Common myeloid progenitor, CD34-positive (primary cell): ENCODE measurements around the gene OBP2A.

ENCODE experiments used
- CTCF ChIA-PET: fragments of 350-600 bp; sonication (Branson Sonifier 250); formaldehyde crosslinking; loops from one replicate; lab custom pipeline; 2021; ENCODE audit warnings: antibody characterized with exemption; lab: Charles Lee
- POLR2A ChIA-PET: fragments of 350-600 bp; sonication (Branson Sonifier 250); formaldehyde crosslinking; loops from one replicate; lab custom pipeline; 2021; ENCODE audit warnings: antibody characterized with exemption; lab: Charles Lee
- DNase-seq, 3 donors: peaks; one replicate each; pipeline versions ENCODE4 v3.0.0 to v3.0.0-alpha.2; 2013
- H3K27ac ChIP-seq, 2 experiments: 1 replicate in 1 of 2; 2 replicates in 1 of 2; pipeline ENCODE4 v1.7.0; 2013; ENCODE audit warnings: inconsistent platforms in 2 of 2, low read length in 2 of 2, mild to moderate bottlenecking in 2 of 2, low read depth in 1 of 2, moderate library complexity in 1 of 2; ENCODE audit not compliant: severe bottlenecking in 2 of 2, insufficient read depth in 1 of 2, poor library complexity in 1 of 2
- H3K27me3 ChIP-seq, 5 experiments: replicated peaks in 2 of 5; 1 replicate in 3 of 5; 2 replicates in 2 of 5; pipeline versions ENCODE4 v1.6.1 to v1.7.0; 2013; ENCODE audit warnings: low read length in 4 of 5, mild to moderate bottlenecking in 2 of 5, moderate library complexity in 2 of 5, inconsistent platforms in 1 of 5; ENCODE audit not compliant: insufficient read depth in 5 of 5, control insufficient read depth in 4 of 5
- H3K36me3 ChIP-seq, 4 experiments: 1 replicate in 2 of 4; 2 replicates in 2 of 4; pipeline versions ENCODE4 v1.6.1 to v1.7.0; 2013; ENCODE audit warnings: low read length in 3 of 4, control low read depth in 1 of 4, mild to moderate bottlenecking in 1 of 4; ENCODE audit not compliant: control insufficient read depth in 4 of 4, insufficient read depth in 4 of 4
- H3K4me1 ChIP-seq, 4 experiments: 1 replicate in 3 of 4; 2 replicates in 1 of 4; pipeline versions ENCODE4 v1.6.1 to v1.7.1; 2013; ENCODE audit warnings: low read length in 3 of 4, mild to moderate bottlenecking in 3 of 4, control low read depth in 1 of 4, inconsistent platforms in 1 of 4, moderate library complexity in 1 of 4; ENCODE audit not compliant: control insufficient read depth in 4 of 4, insufficient read depth in 4 of 4; ENCODE audit errors: control extremely low read depth in 1 of 4
- H3K4me3 ChIP-seq, 7 experiments: 1 replicate in 4 of 7; 2 replicates in 3 of 7; pipeline versions ENCODE4 v1.5.1 to v1.7.0; 2013; ENCODE audit warnings: mild to moderate bottlenecking in 7 of 7, low read length in 6 of 7, moderate library complexity in 6 of 7, inconsistent platforms in 2 of 7, low read depth in 2 of 7, control low read depth in 1 of 7; ENCODE audit not compliant: insufficient read depth in 4 of 7, control insufficient read depth in 1 of 7; ENCODE audit errors: extremely low read depth in 1 of 7
- H3K9me3 ChIP-seq, 5 experiments: 1 replicate in 4 of 5; 2 replicates in 1 of 5; pipeline versions ENCODE4 v1.6.1 to v1.7.1; 2013; ENCODE audit warnings: low read length in 4 of 5, mild to moderate bottlenecking in 2 of 5, inconsistent platforms in 1 of 5, low read depth in 1 of 5, moderate library complexity in 1 of 5; ENCODE audit not compliant: control insufficient read depth in 4 of 5, insufficient read depth in 2 of 5; ENCODE audit errors: control extremely low read depth in 1 of 5
- WGBS: methylation state at CpG from one replicate; pipeline ENCODE4 v1.1.5; 2013; ENCODE audit not compliant: insufficient coverage; 5-methylcytosine and 5-hydroxymethylcytosine counted together

Gene OBP2A

DNA sequence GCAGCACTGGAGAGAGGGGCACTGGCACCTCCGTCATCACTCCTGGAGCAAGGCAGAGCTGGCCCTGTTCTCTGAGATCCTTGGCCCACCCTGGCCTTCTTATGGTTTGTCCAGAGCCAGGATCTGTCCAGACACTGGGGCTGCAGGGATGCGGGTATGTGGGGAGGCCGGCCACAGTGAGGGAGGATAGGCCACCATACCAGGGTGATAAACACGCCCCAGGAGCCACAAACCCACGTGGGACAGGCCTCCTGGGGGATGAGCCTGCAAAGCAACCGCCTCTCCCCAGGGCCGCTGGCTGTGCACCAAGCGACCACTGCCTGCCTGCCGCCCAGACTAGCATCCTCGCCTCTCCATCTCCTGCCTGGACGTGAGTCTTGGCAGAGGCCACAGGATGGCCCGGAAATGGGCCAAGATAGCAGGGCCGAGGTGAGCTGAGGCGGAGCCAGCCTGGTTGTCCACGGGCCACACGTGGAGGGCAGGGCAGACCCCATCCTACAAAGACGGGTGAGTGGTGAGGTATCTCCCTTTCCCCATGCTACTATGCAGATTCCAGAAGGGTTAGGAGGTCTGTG is 4.5 kb downstream of the OBP2A start:
- 88% methylated on average over 13 of the region's 17 CpGs for WGBS
- Histone ChIP-seq H3K4me3 (no peak overlapping the region), H3K9me3 (peaks cover 0 to 1% (median 0%) of the 10 kb centered on the region in 5 experiments), H3K36me3 (no peaks in the 10 kb centered on the region), H3K27me3 (peaks cover 0 to 4% (median 0%) of the 10 kb centered on the region in 5 experiments), H3K4me1 (no peaks in the 10 kb centered on the region), H3K27ac (no peak overlapping the region)
- DNase-seq: no peak
- CTCF ChIA-PET: no interaction called here
- POLR2A ChIA-PET: no interaction called here

GRCh38 chr9:135551031-135551430 is 5.1 kb downstream of the OBP2A start:
- Histone ChIP-seq H3K27ac (no peak overlapping the region), H3K27me3 (peaks cover 0 to 6% (median 0%) of the 10 kb centered on the region in 5 experiments), H3K4me3 (no peak overlapping the region), H3K9me3 (peaks cover 0 to 5% (median 0%) of the 10 kb centered on the region in 5 experiments), H3K36me3 (no peaks in the 10 kb centered on the region), H3K4me1 (no peaks in the 10 kb centered on the region)
- ChIA-PET CTCF (no interaction called here), POLR2A (no interaction called here)
- WGBS: 63% methylated on average over 14 of the region's 14 CpGs
- DNase-seq: no peak

GRCh38 chr9:135551456-135551855 is 5.5 kb downstream of the OBP2A start:
- no peak for DNase-seq
- 94% methylated on average over 10 of the region's 13 CpGs for WGBS
- H3K4me3 ChIP-seq: no peak overlapping the region
- H3K9me3 ChIP-seq: peaks cover 0 to 5% (median 0%) of the 10 kb centered on the region in 5 experiments
- no peak overlapping the region for H3K27ac ChIP-seq
- no peaks in the 10 kb centered on the region for H3K36me3 ChIP-seq
- ChIA-PET CTCF (interaction anchor here (0.7 kb wide), 1 partner anchor 46 kb away, joined by 3 read pairs; no protein-coding TSS in a partner anchor), POLR2A (no interaction called here)
- no peaks in the 10 kb centered on the region for H3K4me1 ChIP-seq
- peaks cover 0 to 9% (median 0%) of the 10 kb centered on the region in 5 experiments for H3K27me3 ChIP-seq

DNA sequence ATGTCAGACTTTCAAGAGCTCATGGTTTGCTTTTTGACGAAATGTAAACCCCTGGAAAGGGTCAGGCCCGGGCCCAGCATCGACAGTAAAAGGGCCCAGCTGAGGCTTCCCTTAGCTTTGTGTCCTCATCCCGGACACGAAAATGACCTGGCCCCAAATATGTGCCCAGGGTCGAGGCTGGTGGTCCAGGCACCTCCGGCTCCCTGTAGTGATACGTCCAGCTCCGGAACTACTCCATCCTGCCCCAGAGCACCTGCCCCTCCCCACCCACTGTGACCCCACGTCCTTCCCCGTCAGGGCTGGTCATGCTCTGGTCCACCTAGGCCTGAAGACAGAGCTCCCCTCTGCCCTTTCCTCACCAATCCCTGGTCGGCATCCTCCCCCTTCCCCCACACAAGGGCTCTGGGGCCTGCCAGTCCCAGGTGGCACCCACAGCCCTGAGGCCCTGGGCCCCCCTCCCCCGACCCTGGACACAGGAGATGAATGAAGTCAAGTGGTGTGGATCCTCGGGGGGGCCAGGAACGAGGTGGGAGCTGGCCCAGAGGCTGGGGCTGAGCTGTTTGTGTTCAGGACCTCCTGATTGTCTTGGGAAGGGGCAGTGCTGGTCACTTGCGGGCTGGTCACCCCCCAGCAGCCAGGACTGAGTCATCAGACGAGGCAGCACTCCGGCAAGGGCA is 6.2 kb downstream of the OBP2A start:
- Histone ChIP-seq H3K27me3 (peaks cover 0 to 10% (median 0%) of the 10 kb centered on the region in 5 experiments), H3K4me1 (no peaks in the 10 kb centered on the region), H3K9me3 (peaks cover 0 to 5% (median 0%) of the 10 kb centered on the region in 5 experiments), H3K4me3 (no peak overlapping the region), H3K36me3 (no peaks in the 10 kb centered on the region), H3K27ac (no peak overlapping the region)
- POLR2A ChIA-PET: no interaction called here
- 94% methylated on average over 17 of the region's 18 CpGs for whole genome bisulfite sequencing
- no peak for DNase-seq
- CTCF ChIA-PET: interaction anchor here (0.7 kb wide), 1 partner anchor 47 kb away, joined by 3 read pairs; no protein-coding TSS in a partner anchor

GRCh38 chr9:135552698-135553171 is 6.8 kb downstream of the OBP2A start:
- Histone ChIP-seq H3K4me1 (no peaks in the 10 kb centered on the region), H3K27ac (no peak overlapping the region), H3K9me3 (peaks cover 0 to 5% (median 0%) of the 10 kb centered on the region in 5 experiments), H3K36me3 (no peaks in the 10 kb centered on the region), H3K27me3 (peaks cover 0 to 10% (median 0%) of the 10 kb centered on the region in 5 experiments), H3K4me3 (no peak overlapping the region)
- ChIA-PET CTCF (no interaction called here), POLR2A (no interaction called here)
- no peak for DNase-seq
- 100% methylated on average over 5 of the region's 19 CpGs for WGBS

GRCh38 chr9:135554718-135555117 is 8.8 kb downstream of the OBP2A start:
- Histone ChIP-seq H3K4me1 (no peaks in the 10 kb centered on the region), H3K27me3 (peaks cover 0 to 14% (median 0%) of the 10 kb centered on the region in 5 experiments), H3K4me3 (no peak overlapping the region), H3K27ac (no peak overlapping the region), H3K36me3 (no peaks in the 10 kb centered on the region), H3K9me3 (peaks cover 0 to 5% (median 0%) of the 10 kb centered on the region in 5 experiments)
- no peak for DNase-seq
- POLR2A ChIA-PET: no interaction called here
- WGBS: 100% methylated on average over 4 of the region's 4 CpGs
- CTCF ChIA-PET: no interaction called here

DNA sequence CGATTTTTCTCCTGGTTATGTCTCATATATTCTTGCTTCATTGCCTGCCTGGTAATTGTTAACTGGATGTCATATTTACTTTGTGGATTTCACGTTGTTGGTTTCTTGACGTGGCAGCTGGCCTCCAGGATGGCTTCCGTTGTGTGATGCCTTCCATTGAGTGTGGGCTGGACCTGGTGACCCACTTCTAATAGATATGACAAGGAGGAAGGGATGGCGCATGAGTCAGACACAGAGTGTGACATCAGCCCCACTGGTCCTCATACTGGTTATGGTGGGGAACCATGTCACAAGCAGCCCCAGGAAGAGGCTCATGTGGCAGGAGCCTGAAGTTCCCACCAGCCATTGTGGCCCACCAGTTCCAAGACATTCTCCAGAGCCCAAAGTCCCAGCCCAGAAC is 9.3 kb downstream of the OBP2A start:
- H3K4me3 ChIP-seq: no peak overlapping the region
- H3K27me3 ChIP-seq: peaks cover 0 to 14% (median 0%) of the 10 kb centered on the region in 5 experiments
- peaks cover 0 to 5% (median 0%) of the 10 kb centered on the region in 5 experiments for H3K9me3 ChIP-seq
- POLR2A ChIA-PET: no interaction called here
- DNase-seq: no peak
- H3K4me1 ChIP-seq: no peaks in the 10 kb centered on the region
- CTCF ChIA-PET: no interaction called here
- 96% methylated on average over 5 of the region's 5 CpGs for WGBS
- no peaks in the 10 kb centered on the region for H3K36me3 ChIP-seq
- no peak overlapping the region for H3K27ac ChIP-seq
